ENCODE measurements around the gene WRAP73. TPM values are rescaled to one million over a fixed set of nuclear protein-coding genes. Genes with fewer than 3 reads are reported as not detected.

The WRAP73 gene
- polyA plus RNA-seq, 3 donors: 19.0 to 21.9 (median 21.9) TPM

DNA sequence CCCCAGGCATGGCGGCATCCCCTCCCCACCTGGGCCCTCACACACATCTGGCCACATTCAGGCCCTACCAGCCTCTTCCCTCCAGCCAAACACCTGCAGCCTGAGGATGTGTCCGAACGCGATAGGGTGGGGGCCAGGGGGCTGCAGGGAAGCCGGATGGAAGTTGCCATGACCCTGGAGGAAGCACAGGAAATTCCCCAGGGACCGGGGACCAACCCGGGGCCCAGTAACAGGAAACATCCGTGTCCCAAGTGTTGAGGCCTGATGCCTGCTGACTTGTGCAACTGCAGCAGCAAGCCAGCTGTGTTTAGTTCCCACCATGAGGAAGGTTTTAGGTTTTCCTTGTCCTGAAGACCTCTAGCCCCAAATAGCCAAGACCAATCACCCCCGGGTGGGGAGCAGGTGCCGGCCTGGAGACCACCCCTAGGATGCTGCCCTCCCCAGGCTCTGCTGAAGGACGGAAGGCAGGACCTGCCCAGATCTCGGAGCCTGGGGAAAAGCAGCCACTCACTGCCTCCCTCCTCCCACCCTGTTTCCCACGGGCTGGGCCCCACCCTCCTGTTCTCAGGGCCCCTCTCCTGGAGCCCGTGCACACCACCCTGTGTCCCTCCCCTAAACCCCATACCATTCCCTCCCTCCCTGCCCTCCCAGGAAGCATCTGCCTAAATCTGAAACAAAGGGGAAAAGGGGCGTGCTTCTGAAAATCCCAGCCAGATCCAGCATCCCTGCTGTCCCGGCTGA is 68.4 kb downstream of the WRAP73 start:
- DNase-seq: no peak

Other genes with a start within 250 kb of the WRAP73 start
- gene ARHGEF16, start 195.4 kb downstream of the WRAP73 start, polyA plus RNA-seq (ENCODE audit: insufficient read length in 3 of 3): 10 to 100 TPM; 19.4 to 27.6 (median 25.8) TPM
- gene MEGF6, start 38.6 kb downstream of the WRAP73 start, polyA plus RNA-seq (ENCODE audit: insufficient read length in 3 of 3): 10 to 100 TPM; 11.0 to 20.6 (median 15.0) TPM
- gene TPRG1L, start 25.1 kb downstream of the WRAP73 start, polyA plus RNA-seq (ENCODE audit: insufficient read length in 3 of 3): 10 to 100 TPM; 39.8 to 46.1 (median 41.1) TPM
- 1 to 10 TPM in 1 of 3 donors, under 1 TPM in 2; 0.70 to 1.1 (median 0.78) TPM for gene TP73, start 2.4 kb upstream of the WRAP73 start, polyA plus RNA-seq (ENCODE audit: insufficient read length in 3 of 3)
- under 1 TPM; 0.19 to 0.33 (median 0.30) TPM for gene CCDC27, start 102.3 kb upstream of the WRAP73 start, polyA plus RNA-seq (ENCODE audit: insufficient read length in 3 of 3)
- gene SMIM1, start 122.6 kb upstream of the WRAP73 start, polyA plus RNA-seq (ENCODE audit: insufficient read length in 3 of 3): 10 to 100 TPM; 16.0 to 28.5 (median 26.5) TPM
- gene LRRC47, start 146.4 kb upstream of the WRAP73 start, polyA plus RNA-seq (ENCODE audit: insufficient read length in 3 of 3): 10 to 100 TPM; 61.5 to 74.2 (median 64.4) TPM
- 10 to 100 TPM; 36.5 to 54.3 (median 49.2) TPM for gene CEP104, start 207.1 kb upstream of the WRAP73 start, polyA plus RNA-seq (ENCODE audit: insufficient read length in 3 of 3)
- gene DFFB, start 207.4 kb upstream of the WRAP73 start, polyA plus RNA-seq (ENCODE audit: insufficient read length in 3 of 3): 10 to 100 TPM in 1 of 3 donors, 1 to 10 TPM in 2; 6.9 to 12.0 (median 9.0) TPM